GM23338 (cell line): ENCODE data around the gene DHRS3. TPM values are rescaled to one million over a fixed set of nuclear protein-coding genes. Genes with fewer than 3 reads are reported as not detected.

Source experiments
- EZH2 ChIP-seq: fragments of 200-600 bp; sonication (generic); IDR thresholded peaks from one replicate; pipeline ENCODE4 v1.8.0; 2017; ENCODE audit warnings: antibody characterized with exemption, mild to moderate bottlenecking, low read depth; ENCODE audit not compliant: unreplicated experiment
- JUNB ChIP-seq: IDR thresholded peaks from one replicate; pipeline ENCODE4 v1.6.1; 2016; ENCODE audit warnings: antibody characterized with exemption; ENCODE audit not compliant: unreplicated experiment
- NANOG ChIP-seq: IDR thresholded peaks from 2 replicates; pipeline ENCODE4 v1.6.1; 2016; ENCODE audit warnings: antibody characterized with exemption, borderline replicate concordance
- POLR2AphosphoS5 ChIP-seq: IDR thresholded peaks from 2 replicates; pipeline ENCODE4 v1.6.1; 2016; ENCODE audit warnings: antibody characterized with exemption, low read depth
- REST ChIP-seq: IDR thresholded peaks from one replicate; pipeline ENCODE4 v1.6.1; 2018; ENCODE audit warnings: antibody characterized with exemption; ENCODE audit not compliant: unreplicated experiment
- STAT1 ChIP-seq: IDR thresholded peaks from one replicate; pipeline ENCODE4 v1.6.1; 2016; ENCODE audit warnings: antibody characterized with exemption; ENCODE audit not compliant: unreplicated experiment
- ZNF114 ChIP-seq: fragments of 250-450 bp; sonication (Bioruptor Pico); IDR thresholded peaks from 2 replicates; pipeline ENCODE4 v1.5.0; 2020; ENCODE audit warnings: mild to moderate bottlenecking, moderate library complexity
- ZNF331 ChIP-seq: fragments of 250-450 bp; sonication (Bioruptor Pico); IDR thresholded peaks from 2 replicates; pipeline ENCODE4 v1.5.0; 2020; ENCODE audit warnings: low read depth, mild to moderate bottlenecking, moderate library complexity
- ZNF462 ChIP-seq: fragments of 250-450 bp; sonication (Bioruptor Pico); IDR thresholded peaks from 2 replicates; pipeline ENCODE4 v1.5.0; 2020; ENCODE audit warnings: mild to moderate bottlenecking, moderate library complexity
- polyA plus RNA-seq: library from polyadenylated mRNA; unstranded; fragments of >200 nt; fragmentation: Nextera tagmentation; extraction: Ambion mirVana; gene quantifications from 2 replicates; pipeline ENCODE4 v1.2.1, GENCODE V29; 2016
- total RNA-seq: library from RNA; depleted of rRNA; stranded (reverse); fragments of >200 nt; shearing (Covaris generic); gene quantifications from 2 replicates; pipeline ENCODE4 v1.2.3, GENCODE V29; 2014

Gene DHRS3
- total and polyA plus RNA-seq, 2 experiments from 2014 or later, result 21.0 to 26.0 TPM

- TF ChIP-seq ZNF462 (CRISPR knock-in tag) (no peak), POLR2AphosphoS5 (no peak), EZH2 (no peak), ZNF331 (CRISPR knock-in tag) (no peak), ZNF114 (CRISPR knock-in tag) (no peak), REST (no peak), NANOG (no peak), STAT1 (no peak), JUNB (no peak)
Measured at GRCh38 chr1:12630946-12631530, 13.0 kb upstream of the DHRS3 start (continued).
